GM10847 (cell line): Measurements from ENCODE around the gene CDA.

Experiments
- POLR2A ChIP-seq: IDR thresholded peaks from 2 replicates; pipeline ENCODE4 v1.6.1; 2011; ENCODE audit not compliant: insufficient read length; ENCODE audit errors: extremely low read depth

The CDA gene

GRCh38 chr1:20574686-20575540 is 14.0 kb upstream of the CDA start:
- TF ChIP-seq POLR2A = no peak

GRCh38 chr1:20575541-20576336 is 13.2 kb upstream of the CDA start:
- TF ChIP-seq POLR2A = no peak

- TF ChIP-seq POLR2A = no peak
Observed at GRCh38 chr1:20578062-20578461, 10.8 kb upstream of the CDA start.

- TF ChIP-seq POLR2A = no peak
Observed at GRCh38 chr1:20578721-20579395, 10.0 kb upstream of the CDA start.

- TF ChIP-seq POLR2A = no peak
Observed at GRCh38 chr1:20584890-20585289, 4.0 kb upstream of the CDA start.

GRCh38 chr1:20586953-20587660 is 1.8 kb upstream of the CDA start:
- no peak for TF ChIP-seq POLR2A

GRCh38 chr1:20587661-20588053 is 1.2 kb upstream of the CDA start:
- TF ChIP-seq POLR2A = no peak

GRCh38 chr1:20589331-20590278 is 708 bp downstream of the CDA start:
- no peak for TF ChIP-seq POLR2A

- TF ChIP-seq POLR2A = no peak
Observed at GRCh38 chr1:20590306-20590777, 1.4 kb downstream of the CDA start.

- TF ChIP-seq POLR2A = no peak
Observed at GRCh38 chr1:20593756-20594155, 4.9 kb downstream of the CDA start.

GRCh38 chr1:20594746-20595145 is 5.8 kb downstream of the CDA start:
- TF ChIP-seq POLR2A = no peak

GRCh38 chr1:20596106-20596505 is 7.2 kb downstream of the CDA start:
- no peak for TF ChIP-seq POLR2A

GRCh38 chr1:20597650-20598049 is 8.8 kb downstream of the CDA start:
- TF ChIP-seq POLR2A = no peak

GRCh38 chr1:20600156-20600555 is 11.3 kb downstream of the CDA start:
- no peak for TF ChIP-seq POLR2A
